Activated CD8-positive, alpha-beta T cell treated with anti-CD3 and anti-CD28 coated beads, Interleukin-2, amount 10 ng/mL, durations not matched to agents 7 days and 5 days (primary cell): ENCODE results near the gene RASA2. TPM values are rescaled to one million over a fixed set of nuclear protein-coding genes. Genes with fewer than 3 reads are reported as not detected.

Experiments used
- ATAC-seq: fragments of 150-1000 bp; cut with Tn5 transposase; one replicate; pipeline ENCODE4 v1.10.0; 2021; ENCODE audit warnings: moderate library complexity
- CTCF ChIA-PET: fragments of 350-600 bp; sonication (Branson Sonifier 250); formaldehyde crosslinking; loops from one replicate; lab custom pipeline; 2021; ENCODE audit warnings: antibody characterized with exemption; lab: Charles Lee
- POLR2A ChIA-PET: fragments of 350-600 bp; sonication (Branson Sonifier 250); formaldehyde crosslinking; loops from one replicate; lab custom pipeline; 2021; ENCODE audit warnings: antibody characterized with exemption; lab: Charles Lee
- DNase-seq: peaks from one replicate; pipeline ENCODE4 v3.0.0-alpha.2; 2020
- H3K27ac Mint-ChIP-seq: one replicate; pipeline ENCODE4 v1.8.0; 2021; ENCODE audit warnings: mild to moderate bottlenecking, mixed read lengths
- H3K27me3 Mint-ChIP-seq: one replicate; pipeline ENCODE4 v1.8.0; 2021; ENCODE audit warnings: low read depth, mixed read lengths
- H3K36me3 Mint-ChIP-seq: one replicate; pipeline ENCODE4 v1.8.0; 2021; ENCODE audit warnings: low read depth, mixed read lengths
- H3K4me1 Mint-ChIP-seq: one replicate; pipeline ENCODE4 v1.8.0; 2021; ENCODE audit warnings: low read depth, mixed read lengths
- H3K4me3 Mint-ChIP-seq: one replicate; pipeline ENCODE4 v1.8.0; 2021; ENCODE audit warnings: mild to moderate bottlenecking, mixed read lengths
- H3K9me3 Mint-ChIP-seq: one replicate; pipeline ENCODE4 v1.8.0; 2022; ENCODE audit warnings: mixed read lengths; ENCODE audit not compliant: insufficient read depth
- total RNA-seq, 2 experiments: library from RNA; stranded (reverse); gene quantifications; one replicate each; pipeline ENCODE4 v1.2.3, GENCODE V29; 2021

RASA2 gene
- total RNA-seq, 2 experiments from 2014 or later, result 56.8 to 60.2 TPM

DNA sequence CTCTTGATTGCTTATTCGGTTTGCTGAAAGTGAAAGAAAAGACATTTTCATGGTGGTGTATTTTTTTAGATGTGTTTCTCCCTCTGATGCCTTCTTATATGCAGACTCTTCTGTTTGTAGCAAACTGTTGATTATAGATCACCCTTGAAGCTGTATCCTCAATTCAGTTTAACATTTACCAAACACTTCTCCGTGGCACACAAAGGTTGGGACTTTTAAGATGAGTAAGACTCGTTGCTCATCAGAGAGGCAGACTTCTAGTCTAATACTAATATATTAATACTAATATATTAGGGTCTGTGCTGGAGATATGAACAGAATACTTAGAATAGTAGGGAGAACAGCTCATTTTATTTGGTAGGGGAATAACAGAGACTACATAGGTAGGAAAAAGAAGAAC lies 32.8 kb downstream of the RASA2 start:
- Mint-ChIP-seq H3K27ac (no peak overlapping the region), H3K4me3 (no peak overlapping the region)
- CTCF ChIA-PET, result interaction anchor here (1.0 to 1.6 kb wide), 2 partner anchors 21 to 59 kb away, joined by 3 read pairs; no protein-coding TSS in a partner anchor

DNA sequence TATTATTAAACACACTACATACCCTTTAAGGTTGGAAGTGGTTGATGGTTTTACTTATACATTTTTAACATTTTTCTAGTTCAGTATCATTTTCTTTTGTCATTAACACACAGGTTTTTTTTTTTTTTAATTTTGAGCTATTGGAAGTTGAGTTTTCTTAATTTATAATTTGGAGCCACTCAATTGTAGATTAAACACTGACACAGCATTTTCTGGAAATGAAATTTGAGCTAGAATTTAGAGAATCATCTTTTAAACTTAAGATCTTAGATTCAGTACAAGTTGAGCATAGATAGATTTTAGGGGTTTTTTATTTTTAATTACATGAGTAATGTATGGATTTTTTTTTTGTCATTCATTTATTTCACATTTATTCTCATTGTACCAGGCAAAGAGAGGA lies 35.0 kb downstream of the RASA2 start:
- Mint-ChIP-seq H3K9me3 (peaks cover 5% of the 10 kb centered on the region), H3K36me3 (peaks cover 76% of the 10 kb centered on the region), H3K4me3 (no peak overlapping the region), H3K27me3 (no peaks in the 10 kb centered on the region), H3K4me1 (peaks cover 46% of the 10 kb centered on the region), H3K27ac (no peak overlapping the region)
- no peak for ATAC-seq
- CTCF ChIA-PET, result no interaction called here
- POLR2A ChIA-PET, result no interaction called here
- DNase-seq, result no peak

More for the DNA sequence above, 32.8 kb downstream of the RASA2 start:
- Mint-ChIP-seq H3K36me3 (peaks cover 78% of the 10 kb centered on the region), H3K4me1 (peaks cover 28% of the 10 kb centered on the region), H3K9me3 (peaks cover 11% of the 10 kb centered on the region), H3K27me3 (no peaks in the 10 kb centered on the region)
- POLR2A ChIA-PET, result no interaction called here
- DNase-seq (no peak), ATAC-seq (no peak)

- DNase-seq, result no peak
- ATAC-seq, result no peak
- H3K9me3 Mint-ChIP-seq, result no peaks in the 10 kb centered on the region
- ChIA-PET CTCF (interaction anchor here (1.0 to 1.5 kb wide), 3 partner anchors 9 to 37 kb away, joined by 3 to 4 read pairs (median 4); no protein-coding TSS in a partner anchor), POLR2A (interaction anchor here (0.6 kb wide), 1 partner anchor 37 kb away, joined by 3 read pairs; no protein-coding TSS in a partner anchor)
- no peak overlapping the region for H3K27ac Mint-ChIP-seq
- peaks cover 51% of the 10 kb centered on the region for H3K4me1 Mint-ChIP-seq
- H3K36me3 Mint-ChIP-seq, result peaks cover 67% of the 10 kb centered on the region
- no peak overlapping the region for H3K4me3 Mint-ChIP-seq
- H3K27me3 Mint-ChIP-seq, result no peaks in the 10 kb centered on the region
These were observed 37.0 kb downstream of the RASA2 start for GRCh38 chr3:141523615-141524375.

- no peaks in the 10 kb centered on the region for H3K27me3 Mint-ChIP-seq
- ChIA-PET POLR2A (interaction anchor here (1.0 kb wide), 1 partner anchor 11 kb away, joined by 5 read pairs; no protein-coding TSS in a partner anchor), CTCF (interaction anchor here (1.0 to 2.1 kb wide), 3 partner anchors 10 to 26 kb away, joined by 4 to 7 read pairs (median 4); no protein-coding TSS in a partner anchor)
- no peaks in the 10 kb centered on the region for H3K9me3 Mint-ChIP-seq
- H3K36me3 Mint-ChIP-seq, result peaks cover 62% of the 10 kb centered on the region
- no peak for DNase-seq
- H3K4me1 Mint-ChIP-seq, result peaks cover 53% of the 10 kb centered on the region
- no peak overlapping the region for H3K4me3 Mint-ChIP-seq
- ATAC-seq, result no peak
- peak overlapping the region; percentile 18 for H3K27ac Mint-ChIP-seq
These were observed 38.2 kb downstream of the RASA2 start for GRCh38 chr3:141524988-141525387.

DNA sequence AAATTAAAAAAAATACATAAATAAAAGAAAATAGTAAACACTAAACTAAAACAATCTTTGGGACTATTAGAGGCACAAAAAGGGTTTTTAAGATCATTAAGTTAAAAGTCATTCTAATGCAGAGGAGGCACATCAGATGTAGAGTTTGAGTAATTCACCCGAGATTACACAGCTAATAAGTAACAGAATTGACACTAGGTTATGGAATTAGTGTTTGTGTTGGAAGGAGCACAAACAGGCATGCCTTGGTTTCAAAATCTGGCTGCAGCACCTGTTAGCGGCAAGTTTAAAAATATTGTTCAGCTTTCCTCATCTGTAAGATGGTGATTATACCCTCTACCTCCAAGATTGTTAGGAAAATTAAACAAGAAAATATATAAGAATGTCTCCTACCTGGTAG lies 39.0 kb downstream of the RASA2 start:
- ATAC-seq, result no peak
- no peak overlapping the region for H3K4me3 Mint-ChIP-seq
- H3K36me3 Mint-ChIP-seq, result peaks cover 65% of the 10 kb centered on the region
- no peak for DNase-seq
- H3K27ac Mint-ChIP-seq, result no peak overlapping the region
- no peaks in the 10 kb centered on the region for H3K9me3 Mint-ChIP-seq
- H3K4me1 Mint-ChIP-seq, result peaks cover 56% of the 10 kb centered on the region
- POLR2A ChIA-PET, result no interaction called here
- CTCF ChIA-PET, result interaction anchor here (1.3 to 2.1 kb wide), 4 partner anchors 9 to 35 kb away, joined by 3 to 9 read pairs (median 6); no protein-coding TSS in a partner anchor
- H3K27me3 Mint-ChIP-seq, result no peaks in the 10 kb centered on the region

GRCh38 chr3:141526709-141527108 lies 39.9 kb downstream of the RASA2 start:
- peak overlapping the region; percentile 8 for H3K27ac Mint-ChIP-seq
- H3K27me3 Mint-ChIP-seq, result no peaks in the 10 kb centered on the region
- ATAC-seq (no peak), DNase-seq (no peak)
- H3K4me1 Mint-ChIP-seq, result peaks cover 54% of the 10 kb centered on the region
- peaks cover 65% of the 10 kb centered on the region for H3K36me3 Mint-ChIP-seq
- ChIA-PET CTCF (interaction anchor here (0.9 to 2.1 kb wide), 4 partner anchors 10 to 34 kb away, joined by 3 to 9 read pairs (median 5); no protein-coding TSS in a partner anchor), POLR2A (no interaction called here)
- H3K9me3 Mint-ChIP-seq, result no peaks in the 10 kb centered on the region
- no peak overlapping the region for H3K4me3 Mint-ChIP-seq

GRCh38 chr3:141528800-141529199 lies 42.0 kb downstream of the RASA2 start:
- H3K27ac Mint-ChIP-seq, result no peak overlapping the region
- ChIA-PET POLR2A (no interaction called here), CTCF (no interaction called here)
- H3K27me3 Mint-ChIP-seq, result no peaks in the 10 kb centered on the region
- peaks cover 66% of the 10 kb centered on the region for H3K36me3 Mint-ChIP-seq
- DNase-seq, result no peak
- ATAC-seq, result no peak
- H3K4me3 Mint-ChIP-seq, result no peak overlapping the region
- H3K4me1 Mint-ChIP-seq, result peaks cover 65% of the 10 kb centered on the region
- H3K9me3 Mint-ChIP-seq, result no peaks in the 10 kb centered on the region

GRCh38 chr3:141529256-141529655 lies 42.4 kb downstream of the RASA2 start:
- ChIA-PET CTCF (no interaction called here), POLR2A (no interaction called here)
- Mint-ChIP-seq H3K27ac (no peak overlapping the region), H3K4me1 (peaks cover 62% of the 10 kb centered on the region), H3K36me3 (peaks cover 66% of the 10 kb centered on the region), H3K27me3 (no peaks in the 10 kb centered on the region), H3K4me3 (no peak overlapping the region), H3K9me3 (no peaks in the 10 kb centered on the region)
- DNase-seq (no peak), ATAC-seq (no peak)

DNA sequence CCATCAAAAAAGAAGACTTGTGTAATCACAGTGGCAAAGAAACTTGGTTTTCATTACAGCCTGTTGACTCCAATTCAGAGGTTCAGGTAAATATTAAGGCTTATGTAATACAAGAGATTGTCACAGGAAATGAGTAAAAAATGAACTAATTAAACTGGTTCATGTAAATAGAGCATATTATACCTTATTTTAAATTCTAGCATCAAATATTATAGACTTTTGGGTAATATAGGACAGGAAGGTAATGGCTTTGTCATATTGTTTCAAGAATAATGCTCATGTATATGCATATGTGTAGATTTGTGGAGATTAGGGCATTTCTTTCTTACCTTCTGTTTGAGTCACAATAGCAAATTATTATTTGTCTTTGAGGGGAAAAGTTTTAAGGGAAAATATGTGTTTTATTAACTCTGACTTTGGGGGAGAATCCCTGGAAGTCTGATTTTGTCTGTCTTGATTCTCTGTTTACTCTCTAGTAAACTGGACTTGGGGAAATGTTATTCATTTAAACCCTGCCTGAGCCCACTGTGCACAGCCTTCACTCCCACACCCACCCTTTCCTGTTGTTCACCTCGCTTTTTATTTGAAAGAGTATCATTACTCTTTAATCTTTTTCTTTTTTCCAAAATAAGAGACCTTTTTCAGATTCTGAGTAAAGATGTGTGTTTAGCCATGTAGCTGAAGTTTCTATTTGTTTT lies 43.0 kb downstream of the RASA2 start:
- Mint-ChIP-seq H3K27me3 (no peaks in the 10 kb centered on the region), H3K4me3 (peak overlapping the region; percentile 5), H3K9me3 (no peaks in the 10 kb centered on the region), H3K4me1 (peaks cover 57% of the 10 kb centered on the region), H3K27ac (peak overlapping the region; percentile 16), H3K36me3 (peaks cover 66% of the 10 kb centered on the region)
- CTCF ChIA-PET, result interaction anchor here (1.1 to 1.3 kb wide), 2 partner anchors 26 to 70 kb away, joined by 3 to 4 read pairs; no protein-coding TSS in a partner anchor
- DNase-seq, result no peak
- POLR2A ChIA-PET, result interaction anchor here (0.9 to 1.5 kb wide), 2 partner anchors 31 to 42 kb away, joined by 3 to 5 read pairs; no protein-coding TSS in a partner anchor
- ATAC-seq, result peak; percentile 57

GRCh38 chr3:141530415-141530768 lies 43.6 kb downstream of the RASA2 start:
- peaks cover 2% of the 10 kb centered on the region for H3K9me3 Mint-ChIP-seq
- peaks cover 53% of the 10 kb centered on the region for H3K4me1 Mint-ChIP-seq
- ATAC-seq (no peak), DNase-seq (no peak)
- no peak overlapping the region for H3K27ac Mint-ChIP-seq
- CTCF ChIA-PET, result interaction anchor here (1.1 to 1.3 kb wide), 2 partner anchors 27 to 70 kb away, joined by 3 to 4 read pairs; no protein-coding TSS in a partner anchor
- H3K27me3 Mint-ChIP-seq, result no peaks in the 10 kb centered on the region
- no peak overlapping the region for H3K4me3 Mint-ChIP-seq
- POLR2A ChIA-PET, result interaction anchor here (0.9 to 1.5 kb wide), 2 partner anchors 31 to 43 kb away, joined by 3 to 5 read pairs; no protein-coding TSS in a partner anchor
- H3K36me3 Mint-ChIP-seq, result peaks cover 65% of the 10 kb centered on the region

GRCh38 chr3:141532609-141533008 lies 45.8 kb downstream of the RASA2 start:
- peaks cover 69% of the 10 kb centered on the region for H3K36me3 Mint-ChIP-seq

More at GRCh38 chr3:141532609-141533008, 45.8 kb downstream of the RASA2 start:
- Mint-ChIP-seq H3K27me3 (no peaks in the 10 kb centered on the region), H3K4me1 (peaks cover 37% of the 10 kb centered on the region), H3K27ac (no peak overlapping the region), H3K9me3 (peaks cover 10% of the 10 kb centered on the region), H3K4me3 (no peak overlapping the region)
- ChIA-PET POLR2A (interaction anchor here (1.0 kb wide), 1 partner anchor 45 kb away, joined by 3 read pairs; no protein-coding TSS in a partner anchor), CTCF (no interaction called here)
- no peak for DNase-seq
- no peak for ATAC-seq
